Adrenal gland (tissue), 12 donors: Measurements from ENCODE around the gene AREG. TPM values are rescaled to one million over a fixed set of nuclear protein-coding genes. Genes with fewer than 3 reads are reported as not detected.

ENCODE experiments used
- DNase-seq, 7 donors: peaks; one replicate each; pipeline ENCODE4 v3.0.0-alpha.2; 2019 to 2020
- H3K27ac ChIP-seq, 5 donors: fragments of 200-600 bp; sonication (generic) in 4 of 5; 1 replicate in 3 of 5; 2 replicates in 2 of 5; pipeline versions ENCODE4 v1.5.1 to v1.8.0; 2016 to 2020; ENCODE audit warnings: mild to moderate bottlenecking in 1 of 5
- H3K27me3 ChIP-seq: fragments of 200-600 bp; 2 replicates; pipeline ENCODE4 v1.8.0; 2021
- H3K36me3 ChIP-seq, 2 donors: fragments of 200-600 bp; replicated peaks in 1 of 2; 1 replicate in 1 of 2; 2 replicates in 1 of 2; pipeline versions ENCODE4 v1.5.1 to v1.8.0; 2018 to 2022
- H3K4me1 ChIP-seq, 2 donors: fragments of 200-600 bp; replicated peaks in 1 of 2; 1 replicate in 1 of 2; 2 replicates in 1 of 2; pipeline versions ENCODE4 v1.5.1 to v1.8.0; 2018 to 2021
- H3K4me3 ChIP-seq, 4 donors: fragments of 200-600 bp; sonication (generic) in 3 of 4; one replicate each; pipeline ENCODE4 v1.5.1; 2016 to 2018
- H3K9me3 ChIP-seq, 3 donors: fragments of 200-600 bp; sonication (generic) in 1 of 3; replicated peaks in 1 of 3; 1 replicate in 2 of 3; 2 replicates in 1 of 3; pipeline versions ENCODE4 v1.5.1 to v1.8.0; 2016 to 2021
- POLR2A ChIP-seq, 2 donors: fragments of 450-650 bp; IDR thresholded peaks; one replicate each; pipeline ENCODE4 v1.6.1; 2017; ENCODE audit warnings: antibody characterized with exemption in 2 of 2, mild to moderate bottlenecking in 2 of 2, moderate library complexity in 1 of 2
- WGBS, 4 donors: extraction: QIAGEN DNeasy Blood & Tissue Kit in 2 of 4; methylation state at CpG; one replicate each; pipeline versions ENCODE4 v1.1.5 to v1.1.7; 2013 to 2017; 5-methylcytosine and 5-hydroxymethylcytosine counted together
- intact Hi-C, 2 donors: fragments of 100-400 bp; cut with DNase I; formaldehyde crosslinking; loops; one replicate each; pipeline versions ENCODE4 v1.14.1 to v1.15.0; 2022 to 2023
- polyA plus RNA-seq, 3 donors: library from polyadenylated mRNA; stranded (reverse); fragments of 200-250 nt in 2 of 3; fragments of 350-450 nt in 1 of 3; fragmentation: Illumina TruSeq in 1 of 3; extraction: RNeasy Lipid Tissue Mini Kit (QIAGEN cat#74804) in 1 of 3; gene quantifications; one replicate each; pipeline ENCODE4 v1.2.3, GENCODE V29; 2013 to 2014
- total RNA-seq, 9 donors: library from RNA; depleted of rRNA in 4 of 9; stranded (reverse); fragments of >200 nt in 4 of 9; fragments of 120-200 nt in 1 of 9; fragmentation: NEBNext Ultra II Directional in 1 of 9; extraction: Animal tissue kit (Norgen Biotek cat#: 25700) in 1 of 9; gene quantifications; one replicate each; pipeline versions ENCODE4 v1.1.0 to v1.2.4, GENCODE V29; 2013 to 2023
- TF ChIP-seq, protein P1 (sequence below), 6 experiments: fragments of 450-650 bp in 4 of 6; fragments of 200-600 bp in 2 of 6; sonication (generic) in 1 of 6; IDR thresholded peaks; 1 replicate in 5 of 6; 2 replicates in 1 of 6; pipeline versions ENCODE4 v1.5.1 to v1.8.0; 2016 to 2021; ENCODE audit warnings: antibody characterized with exemption in 6 of 6, mild to moderate bottlenecking in 2 of 6, moderate library complexity in 1 of 6
- donor health status: healthy with polysubstance abuse.
- donor health status: Bipolar disorder and iron deficiency.
- donor health status: DM: yes; HTN: yes; CAD: no.
- donor health status: DM: no; HTN: no; CAD: no.
- donor health status: DM: no; HTN: no; CAD: no.
- donor health status: DM: yes; HTN: yes; CAD: no.

The AREG gene
- total and polyA plus RNA-seq, 12 donors: 0.32 to 4.8 (median 0.98) TPM; not detected in 3

DNA sequence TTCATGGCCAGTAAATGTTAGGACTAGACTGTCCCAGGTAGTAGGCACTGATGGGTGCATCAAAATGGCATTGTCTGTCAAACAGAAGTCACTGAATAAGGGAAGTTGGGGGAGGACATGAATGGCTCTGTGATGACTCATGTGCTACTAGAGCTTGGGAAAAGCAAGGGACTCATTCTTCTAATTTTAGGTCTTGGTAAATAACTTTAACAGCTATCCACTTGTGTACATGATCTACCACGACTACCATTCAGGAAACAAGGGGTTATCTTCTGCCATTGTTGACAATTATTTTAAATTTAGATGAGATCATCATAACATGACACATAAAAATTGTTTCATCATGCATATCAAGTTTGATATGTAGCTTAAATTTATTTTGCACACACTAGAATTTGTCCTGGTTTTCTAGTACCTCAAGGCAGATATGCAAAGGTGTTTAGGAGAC is 6.3 kb downstream of the AREG start:
- Histone ChIP-seq H3K4me3 (no peak overlapping the region), H3K9me3 (no peaks in the 10 kb centered on the region), H3K36me3 (no peaks in the 10 kb centered on the region), H3K4me1 (no peaks in the 10 kb centered on the region), H3K27me3 (no peaks in the 10 kb centered on the region), H3K27ac (no peak overlapping the region)
- DNase-seq: no peak
- TF ChIP-seq, protein P1, sequence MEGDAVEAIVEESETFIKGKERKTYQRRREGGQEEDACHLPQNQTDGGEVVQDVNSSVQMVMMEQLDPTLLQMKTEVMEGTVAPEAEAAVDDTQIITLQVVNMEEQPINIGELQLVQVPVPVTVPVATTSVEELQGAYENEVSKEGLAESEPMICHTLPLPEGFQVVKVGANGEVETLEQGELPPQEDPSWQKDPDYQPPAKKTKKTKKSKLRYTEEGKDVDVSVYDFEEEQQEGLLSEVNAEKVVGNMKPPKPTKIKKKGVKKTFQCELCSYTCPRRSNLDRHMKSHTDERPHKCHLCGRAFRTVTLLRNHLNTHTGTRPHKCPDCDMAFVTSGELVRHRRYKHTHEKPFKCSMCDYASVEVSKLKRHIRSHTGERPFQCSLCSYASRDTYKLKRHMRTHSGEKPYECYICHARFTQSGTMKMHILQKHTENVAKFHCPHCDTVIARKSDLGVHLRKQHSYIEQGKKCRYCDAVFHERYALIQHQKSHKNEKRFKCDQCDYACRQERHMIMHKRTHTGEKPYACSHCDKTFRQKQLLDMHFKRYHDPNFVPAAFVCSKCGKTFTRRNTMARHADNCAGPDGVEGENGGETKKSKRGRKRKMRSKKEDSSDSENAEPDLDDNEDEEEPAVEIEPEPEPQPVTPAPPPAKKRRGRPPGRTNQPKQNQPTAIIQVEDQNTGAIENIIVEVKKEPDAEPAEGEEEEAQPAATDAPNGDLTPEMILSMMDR (IDR thresholded peaks at IDR 0.05): no peak
- no peak for TF ChIP-seq POLR2A (IDR thresholded peaks at IDR 0.05)
- intact Hi-C loops: no loop called here
- 30 to 45% (median 40%) methylated on average over 1 of the region's 1 CpG for WGBS, 4 donors

DNA sequence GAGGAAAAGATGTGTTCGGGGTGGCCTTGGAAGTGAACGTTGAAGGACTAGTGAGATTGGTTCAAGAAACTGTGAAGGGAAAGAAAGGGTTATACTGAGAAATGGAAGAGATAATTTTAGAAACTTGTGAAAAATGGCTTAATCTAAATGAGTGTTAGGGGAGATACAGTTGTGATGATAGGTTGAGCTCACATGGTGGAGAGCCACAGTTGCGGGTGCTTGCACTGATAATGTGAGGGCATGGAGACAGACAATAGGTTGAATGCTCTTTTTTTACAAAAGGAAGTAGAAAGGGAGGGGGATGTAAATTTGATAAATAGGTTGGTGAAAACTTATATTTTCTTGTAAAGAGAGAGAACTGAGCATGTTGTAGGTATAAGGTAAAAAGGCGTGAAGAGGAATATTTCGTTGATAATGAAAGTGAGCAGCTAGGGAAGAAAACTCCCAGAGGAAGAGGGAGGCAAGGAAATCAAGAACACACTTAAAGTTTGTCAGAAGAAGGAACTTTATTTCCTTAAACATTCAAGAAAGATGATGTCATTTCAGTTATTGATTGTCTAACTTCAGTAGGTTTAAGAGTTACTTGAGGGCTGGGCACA is 8.2 kb downstream of the AREG start:
- no peaks in the 10 kb centered on the region for H3K9me3 ChIP-seq
- DNase-seq: no peak
- TF ChIP-seq, protein P1 (IDR thresholded peaks at IDR 0.05): no peak
- no peak for TF ChIP-seq POLR2A (IDR thresholded peaks at IDR 0.05)
- no peak overlapping the region for H3K4me3 ChIP-seq
- H3K36me3 ChIP-seq: no peaks in the 10 kb centered on the region
- H3K4me1 ChIP-seq: no peaks in the 10 kb centered on the region
- intact Hi-C loops: no loop called here
- H3K27ac ChIP-seq: no peak overlapping the region
- H3K27me3 ChIP-seq: no peaks in the 10 kb centered on the region
- WGBS, 4 donors: 64 to 75% (median 70%) methylated on average over 5 of the region's 5 CpGs

DNA sequence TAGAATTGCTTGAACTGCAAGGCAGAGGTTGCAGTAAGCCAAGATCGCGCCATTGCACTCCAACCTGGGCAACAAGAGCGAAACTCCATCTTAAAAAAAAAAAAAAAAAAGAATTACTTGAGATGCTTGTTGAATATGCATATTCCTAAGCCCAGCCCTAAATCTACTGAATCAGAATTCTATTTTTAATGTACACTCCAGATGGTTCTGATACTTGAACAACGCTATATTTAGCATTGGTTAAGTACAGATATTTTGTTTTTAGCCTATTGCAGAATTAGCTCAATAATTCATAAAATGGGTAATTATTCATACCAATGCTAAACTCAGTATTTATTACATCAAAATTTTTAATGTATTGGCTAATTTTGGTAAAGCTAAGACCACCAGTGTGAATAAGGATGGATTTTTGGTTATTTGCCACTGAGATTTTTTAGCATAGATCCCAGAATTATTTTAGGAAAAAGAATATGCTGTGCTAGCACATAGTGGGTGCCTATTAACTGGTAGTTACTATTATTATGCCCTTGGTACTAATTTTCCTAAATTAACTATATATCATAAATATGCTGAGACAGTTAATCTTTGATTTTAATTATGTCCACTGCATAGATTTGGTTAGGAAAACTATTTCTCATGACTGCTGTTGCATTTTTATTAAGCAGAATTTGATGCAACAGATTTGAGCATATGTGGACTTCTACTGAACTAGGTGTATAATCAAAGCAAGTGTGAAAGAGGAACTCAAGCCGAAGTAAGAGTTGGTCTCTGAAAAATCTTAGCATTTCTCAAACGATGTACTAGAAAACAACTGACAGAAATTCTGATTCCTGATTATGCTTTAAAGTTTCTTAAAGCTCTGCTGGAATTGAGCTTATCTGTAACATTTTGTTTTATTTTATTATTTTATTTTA is 9.2 kb downstream of the AREG start:
- Histone ChIP-seq H3K9me3 (no peaks in the 10 kb centered on the region), H3K27me3 (no peaks in the 10 kb centered on the region), H3K27ac (no peak overlapping the region), H3K4me1 (no peaks in the 10 kb centered on the region), H3K36me3 (no peaks in the 10 kb centered on the region), H3K4me3 (no peak overlapping the region)
- 86 to 91% (median 89%) methylated on average over 6 of the region's 6 CpGs for WGBS, 4 donors
- intact Hi-C loops: no loop called here
- DNase-seq: no peak
- TF ChIP-seq, protein P1 (IDR thresholded peaks at IDR 0.05): no peak
- TF ChIP-seq POLR2A (IDR thresholded peaks at IDR 0.05): no peak

DNA sequence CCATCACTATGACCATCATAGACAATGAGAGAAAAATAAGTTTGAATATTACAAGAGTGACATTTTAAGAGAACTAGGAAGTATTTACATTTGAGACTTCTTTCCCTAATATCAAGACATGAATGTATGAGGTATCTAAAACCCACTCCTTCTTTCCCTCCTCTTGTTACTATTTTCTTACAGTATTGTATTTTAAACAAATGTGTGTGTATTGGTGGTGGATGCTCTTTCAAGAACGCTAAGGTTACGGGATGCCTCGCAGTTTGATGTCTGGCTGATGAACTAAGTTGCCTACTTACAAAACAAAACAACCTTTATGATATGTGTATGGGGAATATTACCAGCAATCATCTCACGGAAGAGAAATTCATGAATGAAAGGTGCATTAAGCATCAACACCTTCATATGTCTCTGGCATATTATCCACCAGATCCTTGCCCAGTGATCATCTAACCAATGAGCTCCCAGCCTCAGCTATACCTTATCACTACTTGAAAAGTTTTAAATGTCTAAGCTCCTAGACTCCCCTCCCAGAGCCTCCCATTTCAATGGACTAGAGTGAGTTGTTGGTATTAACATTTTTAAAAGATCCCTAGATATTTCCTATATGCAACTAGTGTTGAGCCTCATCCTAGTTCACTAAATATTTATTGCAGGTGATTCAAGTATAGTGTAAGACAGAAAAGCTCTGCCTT is 10.6 kb downstream of the AREG start:
- TF ChIP-seq POLR2A (IDR thresholded peaks at IDR 0.05): no peak
- TF ChIP-seq, protein P1 (IDR thresholded peaks at IDR 0.05): no peak
- Histone ChIP-seq H3K9me3 (no peaks in the 10 kb centered on the region), H3K4me3 (no peak overlapping the region), H3K27me3 (no peaks in the 10 kb centered on the region), H3K4me1 (no peaks in the 10 kb centered on the region), H3K36me3 (no peaks in the 10 kb centered on the region), H3K27ac (no peak overlapping the region)
- WGBS, 4 donors: 76 to 93% (median 81%) methylated on average over 4 of the region's 4 CpGs
- intact Hi-C loops: no loop called here
- no peak for DNase-seq
